Transverse colon (tissue), 4 donors: ENCODE measurements around the gene BMPR2. TPM values are rescaled to one million over a fixed set of nuclear protein-coding genes. Genes with fewer than 3 reads are reported as not detected.

Experiments
- DNase-seq: peaks from one replicate; pipeline ENCODE4 v3.0.0-alpha.2; 2019
- H3K27ac ChIP-seq, 4 donors: fragments of 200-600 bp; sonication (generic); 2 replicates each; pipeline ENCODE4 v1.5.1; 2016 to 2018; ENCODE audit warnings: inconsistent platforms in 4 of 4
- H3K27me3 ChIP-seq: fragments of 200-600 bp; sonication (generic); 2 replicates; pipeline ENCODE4 v1.5.1; 2017; ENCODE audit warnings: inconsistent platforms
- H3K36me3 ChIP-seq, 4 donors: fragments of 200-600 bp; sonication (generic); 2 replicates each; pipeline ENCODE4 v1.5.1; 2017 to 2019; ENCODE audit warnings: inconsistent platforms in 4 of 4
- H3K4me1 ChIP-seq, 4 donors: fragments of 200-600 bp; sonication (generic); 2 replicates each; pipeline ENCODE4 v1.5.1; 2017 to 2020; ENCODE audit warnings: inconsistent platforms in 4 of 4
- H3K4me3 ChIP-seq, 4 donors: fragments of 200-600 bp; sonication (generic); 1 replicate in 1 of 4; 2 replicates in 3 of 4; pipeline versions ENCODE4 v1.5.1 to v1.6.1; 2017 to 2019; ENCODE audit warnings: inconsistent platforms in 4 of 4
- H3K9me3 ChIP-seq, 2 donors: fragments of 200-600 bp; sonication (generic); 2 replicates each; pipeline ENCODE4 v1.5.1; 2017 to 2019; ENCODE audit warnings: inconsistent platforms in 2 of 2
- CTCF ChIP-seq, 5 experiments: fragments of 200-600 bp in 3 of 5; fragments of 450-650 bp in 2 of 5; sonication (generic) in 3 of 5; IDR thresholded peaks; 1 replicate in 2 of 5; 2 replicates in 3 of 5; pipeline ENCODE4 v1.5.1; 2016 to 2017; ENCODE audit warnings: antibody characterized with exemption in 5 of 5, inconsistent platforms in 3 of 5, mild to moderate bottlenecking in 2 of 5, moderate library complexity in 1 of 5
- EP300 ChIP-seq: sonication (generic); formaldehyde crosslinking; IDR thresholded peaks from one replicate; pipeline ENCODE4 v1.6.1; 2017; ENCODE audit warnings: antibody characterized with exemption, low read depth
- POLR2A ChIP-seq: fragments of 450-650 bp; IDR thresholded peaks from one replicate; pipeline ENCODE4 v1.6.1; 2016; ENCODE audit warnings: antibody characterized with exemption, mild to moderate bottlenecking, moderate library complexity
- POLR2AphosphoS5 ChIP-seq, 3 donors: sonication (generic); formaldehyde crosslinking; IDR thresholded peaks; one replicate each; pipeline ENCODE4 v1.6.1; 2016; ENCODE audit warnings: antibody characterized with exemption in 3 of 3
- WGBS, 2 donors: methylation state at CpG; one replicate each; pipeline ENCODE4 v1.1.5; 2018; ENCODE audit warnings: low coverage in 1 of 2; 5-methylcytosine and 5-hydroxymethylcytosine counted together
- in situ Hi-C, 4 donors: fragments of 200-750 bp; cut with MboI; loops; one replicate each; pipeline versions ENCODE4 v1.15.0 to v1.15.1; 2017; ENCODE audit warnings: low sequenced_read_pairs in 3 of 4, low pct_ligation_motif_present in 1 of 4, low pct_unique_long_range_greater_than_20kb in 1 of 4
- intact Hi-C: fragments of 100-400 bp; cut with DNase I; formaldehyde crosslinking; loops from one replicate; pipeline ENCODE4 v1.15.1; 2023; ENCODE audit warnings: low total_unique reads
- total RNA-seq, 4 donors: library from RNA; depleted of rRNA; stranded (reverse); fragments of >200 nt; gene quantifications; one replicate each; pipeline ENCODE4 v1.1.0, GENCODE V29; 2016

The BMPR2 gene
- total RNA-seq, 4 donors from 2014 or later, result 16.5 to 40.5 (median 26.5) TPM

- no peak for TF ChIP-seq POLR2AphosphoS5 (IDR thresholded peaks at IDR 0.05)
- TF ChIP-seq EP300, result no peak
- no peak for TF ChIP-seq CTCF (IDR thresholded peaks at IDR 0.05)
- no peak for TF ChIP-seq POLR2A
- no peaks in the 10 kb centered on the region for H3K36me3 ChIP-seq
- no peaks in the 10 kb centered on the region for H3K27me3 ChIP-seq
- peaks cover 0 to 8% (median 8%) of the 10 kb centered on the region in 4 donors for H3K4me1 ChIP-seq
- H3K9me3 ChIP-seq, result no peaks in the 10 kb centered on the region
- H3K27ac ChIP-seq, result no peak overlapping the region
- in situ Hi-C loops (no loop called here), intact Hi-C loops (no loop called here)
- 82% methylated on average over 2 of the region's 2 CpGs; no CpG with 5 or more reads in 1 of the 2 donors for WGBS, 2 donors
- DNase-seq, result no peak
- H3K4me3 ChIP-seq, result no peak overlapping the region
Measured at GRCh38 chr2:202423139-202423538, 47.0 kb downstream of the BMPR2 start.

- Histone ChIP-seq H3K9me3 (no peaks in the 10 kb centered on the region), H3K36me3 (no peaks in the 10 kb centered on the region), H3K4me3 (no peak overlapping the region), H3K27me3 (no peaks in the 10 kb centered on the region), H3K4me1 (peaks cover 0 to 8% (median 0%) of the 10 kb centered on the region in 4 donors), H3K27ac (no peak overlapping the region)
- DNase-seq, result no peak
- WGBS, 2 donors, result 93 to 100% methylated on average over 2 to 5 of the region's 5 CpGs
- in situ Hi-C loops, result no loop called here
- no peak for TF ChIP-seq POLR2A
- no peak for TF ChIP-seq POLR2AphosphoS5 (IDR thresholded peaks at IDR 0.05)
- intact Hi-C loops, result no loop called here
Measured at GRCh38 chr2:202425036-202425435, 48.9 kb downstream of the BMPR2 start.

GRCh38 chr2:202426751-202427150, 50.6 kb downstream of the BMPR2 start:
- intact Hi-C loops, result no loop called here
- DNase-seq, result no peak
- Histone ChIP-seq H3K27ac (no peak overlapping the region), H3K27me3 (no peaks in the 10 kb centered on the region), H3K4me3 (no peak overlapping the region), H3K9me3 (no peaks in the 10 kb centered on the region), H3K4me1 (peaks cover 0 to 8% (median 0%) of the 10 kb centered on the region in 4 donors), H3K36me3 (no peaks in the 10 kb centered on the region)
- no peak for TF ChIP-seq POLR2A
- no peak for TF ChIP-seq CTCF (IDR thresholded peaks at IDR 0.05)
- no peak for TF ChIP-seq POLR2AphosphoS5 (IDR thresholded peaks at IDR 0.05)
- no peak for TF ChIP-seq EP300
- in situ Hi-C loops, result no loop called here
- 57 to 84% methylated on average over 4 to 8 of the region's 8 CpGs for WGBS, 2 donors

- in situ Hi-C loops (no loop called here), intact Hi-C loops (no loop called here)
- H3K4me3 ChIP-seq, result no peak overlapping the region
- H3K9me3 ChIP-seq, result no peaks in the 10 kb centered on the region
- no peaks in the 10 kb centered on the region for H3K36me3 ChIP-seq
- H3K27me3 ChIP-seq, result no peaks in the 10 kb centered on the region
- DNase-seq, result no peak
- TF ChIP-seq EP300 (peak; percentile 87), POLR2AphosphoS5 (IDR thresholded peaks at IDR 0.05) (peak; percentile 32 to 65 (median 59)), POLR2A (no peak), CTCF (IDR thresholded peaks at IDR 0.05) (no peak)
- peak overlapping the region; percentile 58 to 73 (median 66) for H3K27ac ChIP-seq
- 60 to 70% methylated on average over 4 to 6 of the region's 6 CpGs for WGBS, 2 donors
- peaks cover 0 to 8% (median 0%) of the 10 kb centered on the region in 4 donors for H3K4me1 ChIP-seq
Measured at GRCh38 chr2:202429164-202429980, 53.2 kb downstream of the BMPR2 start.
